DMS53 (cell line): ENCODE results near the gene KRT40.
A peak's percentile ranks its signal among the peaks of the same experiment; 100 is the strongest.

ENCODE experiments used
- DNase-seq: peaks from one replicate; lab custom pipeline; 2025; lab: John Stamatoyannopoulos, UW

The KRT40 gene

DNA sequence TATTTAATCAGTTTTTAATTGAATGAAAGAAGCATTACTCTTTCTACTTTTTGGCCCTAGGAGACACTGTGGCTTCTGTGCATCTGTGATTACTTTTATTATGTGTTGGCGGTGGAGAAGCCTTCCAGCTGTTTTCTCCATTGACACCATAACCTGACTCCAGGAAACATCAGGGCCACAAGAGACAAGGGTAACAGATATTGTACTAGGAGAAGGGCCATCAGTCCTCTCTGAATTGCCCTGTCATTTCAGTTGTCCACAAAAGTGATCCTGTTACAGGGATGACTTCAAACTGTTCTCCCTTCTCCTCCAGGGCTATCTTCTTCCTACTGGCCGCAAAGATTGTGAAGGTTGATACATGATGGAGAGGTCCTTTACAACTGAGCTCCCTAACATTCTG, 32.0 kb downstream of the KRT40 start:
- no peak for DNase-seq

DNA sequence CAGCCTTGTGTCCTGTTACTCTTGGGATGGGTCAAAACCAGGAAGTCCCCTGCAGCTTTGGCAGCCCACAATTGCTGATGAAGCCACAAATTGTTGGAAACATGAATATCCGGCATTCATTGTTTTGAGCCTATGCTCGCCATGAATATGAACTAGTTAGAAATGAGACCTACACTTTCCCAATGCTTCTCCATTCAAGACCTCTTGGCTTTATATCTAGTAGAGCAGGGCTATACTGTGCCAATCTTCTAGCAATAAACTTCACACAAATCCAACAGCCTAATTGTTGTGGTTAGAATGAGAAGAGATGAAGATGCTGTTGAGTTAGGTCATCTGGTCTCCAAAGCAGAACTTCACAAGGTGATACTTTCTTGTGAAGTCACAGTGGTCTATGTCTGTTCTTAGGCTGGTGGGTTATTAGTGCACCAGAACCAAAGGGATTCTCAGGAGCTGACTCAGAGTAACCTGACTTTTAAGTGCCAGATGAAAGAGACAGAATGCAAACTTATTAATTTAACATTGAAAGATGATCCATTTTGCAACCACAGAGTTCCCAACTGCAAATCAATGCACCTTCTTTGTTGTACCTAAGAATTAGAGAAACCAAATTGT, 33.0 kb downstream of the KRT40 start:
- DNase-seq, result no peak

DNA sequence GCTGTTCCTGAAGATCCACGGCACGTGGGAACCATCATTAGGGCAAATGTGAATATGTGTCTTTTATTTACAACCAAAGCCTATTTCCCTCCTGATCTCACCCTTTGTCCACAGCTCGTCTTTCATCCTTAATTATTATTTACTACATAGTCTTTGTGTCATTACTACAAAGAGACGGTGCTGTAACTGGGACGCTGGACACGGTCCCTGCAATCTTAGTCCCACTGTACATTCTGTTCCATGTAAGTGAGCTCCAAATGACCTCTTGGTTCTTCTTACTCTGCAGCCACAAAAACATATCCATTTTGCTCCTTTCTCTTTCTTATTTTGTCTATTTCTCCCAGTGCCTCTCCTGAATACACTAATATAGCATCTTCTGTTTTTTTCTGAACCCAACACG, 34.0 kb downstream of the KRT40 start:
- no peak for DNase-seq

DNA sequence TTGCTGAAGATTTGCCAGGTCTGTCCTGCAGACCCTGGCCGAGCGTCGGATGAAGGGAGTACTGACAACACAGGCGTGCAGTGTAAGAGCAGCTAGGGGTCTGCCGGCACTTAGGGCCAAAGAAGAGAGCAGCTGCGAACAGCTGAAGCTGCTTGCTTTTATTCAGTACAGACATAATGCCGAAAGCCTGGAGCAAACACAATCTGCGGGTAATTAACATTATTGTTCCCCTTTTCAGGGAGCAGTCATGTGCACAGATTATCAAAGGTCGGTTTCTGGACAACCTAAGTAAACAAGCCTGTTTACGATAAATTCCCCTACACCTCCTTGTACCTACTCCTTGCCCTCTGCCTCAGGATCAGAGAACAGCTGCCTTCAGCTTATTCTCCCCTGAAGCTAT, 34.7 kb downstream of the KRT40 start:
- peak; percentile 13 for DNase-seq

DNA sequence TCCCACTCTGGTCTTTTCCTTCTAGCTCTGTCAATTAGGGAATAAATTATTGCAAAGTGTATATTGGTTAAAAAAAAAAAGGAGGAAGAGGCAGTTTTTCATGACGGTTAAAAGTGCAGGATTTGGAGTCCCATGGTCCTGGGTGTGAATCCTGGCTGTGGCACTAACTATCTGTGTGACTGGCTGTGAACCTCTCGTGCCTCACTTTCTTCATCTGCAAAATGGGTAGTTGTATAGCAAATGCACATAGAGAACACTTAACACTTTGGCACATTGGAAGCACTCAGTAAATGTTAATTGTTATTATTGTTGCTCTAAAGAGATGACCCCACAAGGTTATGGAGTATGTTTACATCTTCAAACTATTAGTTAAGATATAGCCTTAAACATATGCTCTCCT, 36.2 kb downstream of the KRT40 start:
- DNase-seq, result no peak

DNA sequence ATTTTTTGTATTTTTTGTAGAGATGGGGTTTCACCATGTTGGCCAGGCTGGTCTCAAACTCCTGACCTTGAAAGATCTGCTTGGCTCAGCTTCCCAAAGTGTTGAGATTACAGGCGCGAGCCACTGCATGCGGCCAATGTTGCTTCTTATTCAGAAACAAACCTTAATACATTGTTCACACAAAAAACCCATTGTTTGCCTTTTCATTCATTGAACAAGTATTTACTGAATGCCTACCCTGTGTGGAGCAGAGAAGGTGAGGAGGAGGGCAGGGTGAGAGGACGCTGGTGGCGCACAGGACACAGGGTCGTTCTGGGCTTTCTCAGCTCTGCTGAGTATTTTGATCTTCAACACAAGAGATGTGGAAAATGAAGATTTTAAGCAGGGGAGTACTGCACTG, 38.7 kb downstream of the KRT40 start:
- no peak for DNase-seq

DNA sequence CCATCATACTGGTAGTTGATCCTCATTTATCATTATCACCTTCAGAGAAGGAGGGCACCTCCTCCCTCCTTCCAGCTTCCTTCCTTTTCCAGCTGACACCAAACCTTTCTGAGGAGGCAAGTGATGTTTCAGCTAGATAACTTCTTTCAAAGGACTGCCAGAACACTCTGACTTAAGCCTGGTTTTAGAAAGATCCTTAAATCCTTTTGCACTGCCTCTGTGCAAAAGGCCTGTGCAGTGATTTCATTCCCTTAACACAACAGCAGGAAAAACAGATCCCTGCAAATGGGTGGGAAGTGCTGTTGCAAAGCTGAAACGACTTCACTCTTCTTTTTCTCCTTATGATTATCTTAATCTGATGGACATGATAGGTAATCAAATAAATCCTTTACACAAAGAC, 39.6 kb downstream of the KRT40 start:
- DNase-seq, result no peak

DNA sequence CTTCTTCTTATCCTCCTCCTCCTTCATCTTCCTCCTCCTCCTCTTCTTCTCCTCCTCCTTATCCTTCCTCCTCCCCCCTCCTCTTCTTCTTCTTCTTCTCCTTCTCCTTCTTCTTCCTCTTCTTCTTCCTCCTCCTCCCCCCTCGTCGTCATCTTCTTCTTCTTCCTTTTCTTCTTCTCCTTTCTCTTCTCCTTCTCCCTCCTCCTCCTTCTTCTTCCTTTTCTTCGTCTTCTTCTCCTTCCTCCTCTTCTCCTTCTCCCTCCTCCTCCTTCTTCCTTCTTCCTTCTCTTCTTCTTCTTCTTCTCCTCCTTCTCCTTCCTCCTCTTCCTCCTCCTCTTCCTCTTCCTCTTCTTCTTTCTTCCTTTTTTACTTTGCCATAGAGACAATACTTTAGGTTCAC, 41.6 kb downstream of the KRT40 start:
- no peak for DNase-seq

DNA sequence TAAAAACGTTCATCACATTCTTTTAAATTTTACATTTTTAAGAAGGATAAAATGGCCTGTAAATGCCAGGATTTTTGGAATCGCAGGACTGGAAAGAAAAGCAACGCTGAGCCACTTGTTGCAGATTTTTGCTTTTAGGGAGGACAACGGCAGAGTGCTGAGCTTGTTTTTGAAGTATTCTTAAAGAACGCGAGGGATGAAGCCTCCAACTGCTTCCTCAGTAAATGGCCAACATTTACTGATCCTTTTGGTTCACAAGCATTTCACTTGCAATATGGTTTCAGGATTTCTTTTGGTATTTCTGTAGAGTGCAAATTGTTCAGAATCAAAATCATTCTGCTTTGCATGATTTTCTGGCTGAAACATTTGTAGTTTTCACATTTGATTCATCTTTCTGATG, 43.9 kb downstream of the KRT40 start:
- DNase-seq, result no peak

DNA sequence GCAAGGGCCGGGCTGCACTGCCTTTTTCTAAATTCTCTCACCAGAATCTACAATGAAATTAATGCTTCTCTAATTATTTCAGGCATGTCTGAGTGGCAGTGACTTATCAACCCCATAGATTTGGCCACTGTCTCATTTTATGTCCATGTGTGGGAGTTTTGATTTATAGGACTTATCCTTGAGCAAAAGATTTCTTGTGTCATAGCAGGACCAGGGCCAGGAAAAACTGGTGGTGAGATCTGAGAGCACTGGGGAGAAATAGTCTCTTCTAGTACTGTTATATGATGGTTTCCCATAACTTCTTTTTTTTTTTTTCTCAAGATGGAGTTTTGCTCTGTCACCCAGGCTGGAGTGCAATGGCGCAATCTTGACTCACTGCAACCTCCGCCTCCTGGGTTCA, 45.1 kb downstream of the KRT40 start:
- no peak for DNase-seq

DNA sequence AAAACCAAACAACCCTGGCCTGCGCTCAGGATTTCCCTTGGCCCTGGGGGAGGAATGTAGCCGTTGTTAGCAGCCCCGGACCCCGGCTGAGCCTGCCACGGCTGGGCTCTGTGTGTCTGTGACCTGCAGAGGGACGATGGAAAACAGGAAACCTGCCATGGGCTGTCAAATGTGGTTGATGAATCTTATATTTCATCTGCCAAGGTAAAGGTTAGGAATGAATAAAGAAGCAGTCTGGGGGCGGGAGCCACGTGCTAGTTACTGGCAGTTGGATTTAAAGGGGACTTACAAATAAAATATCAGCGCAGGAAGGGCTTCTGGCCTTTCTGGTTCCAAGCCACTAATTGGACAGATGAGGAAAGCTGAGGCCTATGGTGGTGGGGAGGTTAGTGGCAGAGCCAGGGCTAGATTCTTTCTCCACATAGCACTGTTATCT, 46.7 kb downstream of the KRT40 start, which contains the start of gene KRT23:
TSS of gene KRT23 (minus strand) at position 263 of the 436 bp plus-strand sequence. CDS start 1,043 bp downstream, outside the sequence.
- DNase-seq, result no peak

DNA sequence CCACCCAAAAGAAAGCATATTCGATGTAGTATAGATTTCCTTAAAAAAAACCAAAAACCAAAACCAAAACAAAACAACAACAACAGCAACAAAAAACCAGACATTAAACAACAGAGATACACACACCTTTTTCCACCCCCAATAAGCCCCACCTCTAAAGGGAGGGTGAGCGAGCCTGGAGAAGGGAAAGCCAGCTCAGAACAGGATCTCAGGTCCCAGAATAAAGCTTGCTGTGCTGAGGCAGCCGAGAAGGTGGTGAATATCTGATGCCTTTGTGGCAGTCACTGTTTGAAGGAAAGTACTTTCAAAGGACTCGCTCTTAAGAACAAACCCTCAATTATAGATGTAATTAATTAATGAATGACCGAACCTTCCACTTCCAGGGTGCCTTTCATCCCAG, 47.1 kb downstream of the KRT40 start:
- no peak for DNase-seq

DNA sequence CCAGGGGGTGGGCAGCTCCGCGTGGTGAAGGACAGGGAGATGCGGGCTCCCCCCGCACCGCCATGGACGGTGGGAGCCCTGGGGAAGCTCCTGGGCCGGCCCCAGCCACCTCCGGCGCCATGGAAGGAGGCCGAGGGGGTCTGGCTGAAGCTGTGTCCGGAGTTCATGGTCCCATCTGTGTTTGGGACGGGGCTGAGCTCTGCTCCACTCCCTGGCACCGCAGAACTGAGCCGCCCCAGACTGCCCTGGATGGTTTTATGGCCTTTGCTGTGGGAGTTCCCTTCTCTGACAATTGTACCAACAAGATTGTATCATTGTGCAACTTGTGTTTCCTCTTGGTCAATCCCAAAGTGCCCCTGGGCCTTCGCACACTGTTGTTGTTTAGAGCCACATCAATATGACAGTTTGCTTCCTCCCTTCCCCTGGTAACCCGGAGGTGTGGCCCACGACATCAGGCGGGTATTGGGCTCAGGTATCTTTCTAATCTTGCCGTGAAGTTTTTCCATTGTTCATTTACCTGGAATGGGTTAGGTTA, 47.6 kb downstream of the KRT40 start:
- DNase-seq, result no peak

DNA sequence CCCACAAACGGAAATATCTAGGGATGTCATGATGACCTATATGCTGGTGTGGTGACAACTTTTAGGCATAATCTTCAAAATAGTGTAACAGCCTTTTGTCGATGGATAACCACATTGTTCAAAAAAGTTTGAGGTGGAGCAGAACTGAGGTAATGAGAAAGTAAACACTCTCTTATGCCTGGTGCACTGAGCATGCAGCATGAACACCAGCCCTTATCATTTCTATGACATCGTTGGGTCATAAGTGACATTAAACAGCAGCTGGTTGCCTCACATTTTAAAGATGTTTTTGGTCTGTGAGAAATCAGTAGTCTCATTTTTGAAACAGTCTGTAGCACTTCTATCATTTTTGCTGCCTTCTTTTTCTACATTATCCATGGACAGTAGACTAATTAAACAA, 48.5 kb downstream of the KRT40 start:
- peak; percentile 9 for DNase-seq

DNA sequence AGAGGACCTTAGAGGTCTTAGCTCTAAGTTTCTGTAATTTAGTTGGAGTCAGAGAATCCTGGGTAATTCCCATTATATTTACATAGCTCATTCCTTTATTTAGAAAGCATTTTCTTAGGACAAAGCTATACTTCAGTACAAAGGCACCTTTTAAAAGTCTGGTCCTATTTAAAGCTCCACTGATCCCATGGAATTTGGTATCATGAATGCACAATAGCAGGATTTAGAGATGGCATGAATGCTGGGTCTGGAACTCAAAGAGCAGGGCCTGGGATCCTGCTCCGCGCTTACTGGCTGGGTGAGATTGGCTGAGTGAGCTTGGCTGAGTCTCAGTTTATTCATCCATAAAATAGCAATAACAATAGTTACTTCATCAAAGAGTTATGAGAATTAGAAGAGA, 51.5 kb downstream of the KRT40 start:
- DNase-seq, result no peak

DNA sequence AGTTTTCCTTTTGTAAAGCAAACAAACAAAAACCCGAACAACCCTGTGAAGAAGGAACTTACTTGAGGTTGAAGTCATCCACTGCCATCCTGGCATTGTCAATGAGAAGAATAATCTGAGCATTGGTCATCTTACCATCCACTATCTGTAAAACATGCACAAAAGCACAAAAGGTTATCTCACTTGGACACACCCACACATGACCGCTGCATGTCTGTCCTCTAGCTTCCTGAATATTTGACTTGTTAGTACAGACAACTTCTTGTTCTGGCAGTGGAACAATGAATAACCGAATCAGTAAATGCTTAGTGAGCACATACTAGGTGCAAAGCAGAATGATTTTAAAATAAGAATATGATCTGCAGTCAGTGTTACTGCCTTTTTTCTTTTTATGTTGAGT, 52.8 kb downstream of the KRT40 start:
- DNase-seq, result no peak
